Measurements from ENCODE around the gene KLHL29.

KLHL29 gene

DNA sequence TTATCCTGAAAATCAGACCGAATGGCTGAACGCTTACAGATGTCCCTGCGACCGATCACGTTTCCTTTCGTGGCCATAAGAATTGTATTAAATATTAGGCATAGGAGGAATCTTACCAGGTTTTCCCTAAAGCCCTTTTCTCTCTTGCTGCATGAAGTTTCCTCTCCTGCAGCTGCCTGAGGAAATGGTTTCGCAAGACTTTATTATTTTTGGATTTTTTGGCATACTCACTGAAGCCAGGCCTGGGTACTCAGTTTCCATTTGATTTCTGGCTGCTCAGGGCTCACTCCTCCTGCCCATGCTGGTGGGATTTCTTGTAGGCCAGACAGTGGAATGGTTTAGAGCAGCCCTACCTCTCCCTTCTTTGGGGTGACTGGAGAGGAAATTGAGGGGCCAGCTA, 114.0 kb downstream of the KLHL29 start:
- no peak overlapping the region for H2AFZ ChIP-seq (ENCODE audit: low read depth, low read length)
- H3K27me3 ChIP-seq (ENCODE audit: insufficient read depth, low read length, poor library complexity): peaks cover 14% of the 10 kb centered on the region
- H3K4me1 ChIP-seq (ENCODE audit: insufficient read depth, low read length): peaks cover 19% of the 10 kb centered on the region
- no peak for DNase-seq
- no peak for ATAC-seq (ENCODE audit: insufficient read depth, low read depth)
- no peak overlapping the region for H3K27ac ChIP-seq (ENCODE audit: low read length)
- no peak overlapping the region for H3K4me3 ChIP-seq (ENCODE audit: low read depth in 1 of 2, low read length in 2 of 2)
- no peaks in the 10 kb centered on the region for H3K9me3 ChIP-seq (ENCODE audit: insufficient read depth, low read length, severe bottlenecking)
- no peak overlapping the region for H3K9ac ChIP-seq (ENCODE audit: low read depth, low read length)
- H3K36me3 ChIP-seq (ENCODE audit: insufficient read depth, low read length): no peaks in the 10 kb centered on the region
- H4K20me1 ChIP-seq (ENCODE audit: insufficient read depth, low read length): peaks cover 45% of the 10 kb centered on the region
- TF ChIP-seq, protein P1, sequence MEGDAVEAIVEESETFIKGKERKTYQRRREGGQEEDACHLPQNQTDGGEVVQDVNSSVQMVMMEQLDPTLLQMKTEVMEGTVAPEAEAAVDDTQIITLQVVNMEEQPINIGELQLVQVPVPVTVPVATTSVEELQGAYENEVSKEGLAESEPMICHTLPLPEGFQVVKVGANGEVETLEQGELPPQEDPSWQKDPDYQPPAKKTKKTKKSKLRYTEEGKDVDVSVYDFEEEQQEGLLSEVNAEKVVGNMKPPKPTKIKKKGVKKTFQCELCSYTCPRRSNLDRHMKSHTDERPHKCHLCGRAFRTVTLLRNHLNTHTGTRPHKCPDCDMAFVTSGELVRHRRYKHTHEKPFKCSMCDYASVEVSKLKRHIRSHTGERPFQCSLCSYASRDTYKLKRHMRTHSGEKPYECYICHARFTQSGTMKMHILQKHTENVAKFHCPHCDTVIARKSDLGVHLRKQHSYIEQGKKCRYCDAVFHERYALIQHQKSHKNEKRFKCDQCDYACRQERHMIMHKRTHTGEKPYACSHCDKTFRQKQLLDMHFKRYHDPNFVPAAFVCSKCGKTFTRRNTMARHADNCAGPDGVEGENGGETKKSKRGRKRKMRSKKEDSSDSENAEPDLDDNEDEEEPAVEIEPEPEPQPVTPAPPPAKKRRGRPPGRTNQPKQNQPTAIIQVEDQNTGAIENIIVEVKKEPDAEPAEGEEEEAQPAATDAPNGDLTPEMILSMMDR (IDR thresholded peaks at IDR 0.05; ENCODE audit: borderline replicate concordance, extremely low read depth, low read length, poor library complexity, severe bottlenecking): no peak
- TF ChIP-seq EZH2 (IDR thresholded peaks at IDR 0.05; ENCODE audit: borderline replicate concordance, low read depth, low read length, severe bottlenecking): no peak
- no peaks in the 10 kb centered on the region for H3K79me2 ChIP-seq (ENCODE audit: insufficient read depth, low read length)
- no peak overlapping the region for H3K4me2 ChIP-seq (ENCODE audit: insufficient read depth, low read length)

DNA sequence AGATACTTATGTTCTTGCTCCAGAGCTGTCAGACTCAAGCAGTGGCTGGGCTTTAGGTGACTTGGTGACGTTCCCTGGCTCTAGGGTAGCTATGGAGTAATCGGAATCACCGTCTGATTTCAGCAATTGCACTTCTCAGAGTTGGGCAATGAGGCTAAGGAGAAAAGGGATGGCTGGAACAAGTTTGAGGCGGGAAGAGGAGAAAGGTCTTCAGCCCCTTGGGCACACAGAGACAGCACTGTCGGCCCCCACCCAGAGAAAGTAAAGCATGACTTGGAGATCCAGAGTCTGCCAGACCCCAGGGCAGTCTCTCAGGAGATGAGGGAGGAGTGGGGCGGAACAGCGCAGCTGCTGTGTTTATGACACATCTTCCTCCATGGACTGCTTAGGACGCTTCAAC, 114.5 kb downstream of the KLHL29 start:
- Histone ChIP-seq H4K20me1 (ENCODE audit: insufficient read depth, low read length) (peaks cover 47% of the 10 kb centered on the region), H3K36me3 (ENCODE audit: insufficient read depth, low read length) (no peaks in the 10 kb centered on the region), H2AFZ (ENCODE audit: low read depth, low read length) (no peak overlapping the region), H3K4me2 (ENCODE audit: insufficient read depth, low read length) (no peak overlapping the region), H3K9me3 (ENCODE audit: insufficient read depth, low read length, severe bottlenecking) (no peaks in the 10 kb centered on the region), H3K27ac (ENCODE audit: low read length) (no peak overlapping the region), H3K79me2 (ENCODE audit: insufficient read depth, low read length) (no peaks in the 10 kb centered on the region), H3K4me3 (ENCODE audit: low read depth in 1 of 2, low read length in 2 of 2) (no peak overlapping the region), H3K9ac (ENCODE audit: low read depth, low read length) (no peak overlapping the region), H3K27me3 (ENCODE audit: insufficient read depth, low read length, poor library complexity) (peaks cover 14% of the 10 kb centered on the region), H3K4me1 (ENCODE audit: insufficient read depth, low read length) (peaks cover 19% of the 10 kb centered on the region)
- DNase-seq (no peak), ATAC-seq (ENCODE audit: insufficient read depth, low read depth) (no peak)
- TF ChIP-seq, protein P1 (IDR thresholded peaks at IDR 0.05; ENCODE audit: borderline replicate concordance, extremely low read depth, low read length, poor library complexity, severe bottlenecking): no peak
- no peak for TF ChIP-seq EZH2 (IDR thresholded peaks at IDR 0.05; ENCODE audit: borderline replicate concordance, low read depth, low read length, severe bottlenecking)

DNA sequence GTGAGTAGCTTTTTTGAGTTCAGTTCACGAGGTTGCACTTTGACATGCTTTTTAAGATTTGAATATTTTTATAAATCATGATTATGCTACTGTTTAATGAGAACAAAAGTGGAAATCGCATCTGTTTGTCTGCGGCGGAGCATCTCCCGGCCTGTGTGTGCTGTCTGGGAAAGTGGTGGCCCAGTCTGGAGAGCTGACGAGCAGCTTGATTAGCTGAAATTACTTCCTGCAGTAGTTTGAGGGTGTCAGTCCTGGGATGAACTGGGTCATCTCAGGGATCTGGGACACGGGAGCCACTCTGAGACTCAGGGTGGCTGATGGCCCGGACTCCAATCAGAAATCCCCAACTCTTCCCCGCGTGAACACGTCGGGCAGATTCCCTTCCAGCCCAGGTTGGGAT, 115.9 kb downstream of the KLHL29 start:
- Histone ChIP-seq H4K20me1 (ENCODE audit: insufficient read depth, low read length) (peaks cover 48% of the 10 kb centered on the region), H3K4me2 (ENCODE audit: insufficient read depth, low read length) (no peak overlapping the region), H3K79me2 (ENCODE audit: insufficient read depth, low read length) (no peaks in the 10 kb centered on the region), H3K9me3 (ENCODE audit: insufficient read depth, low read length, severe bottlenecking) (no peaks in the 10 kb centered on the region), H3K36me3 (ENCODE audit: insufficient read depth, low read length) (no peaks in the 10 kb centered on the region), H3K4me3 (ENCODE audit: low read depth in 1 of 2, low read length in 2 of 2) (no peak overlapping the region), H2AFZ (ENCODE audit: low read depth, low read length) (no peak overlapping the region), H3K27me3 (ENCODE audit: insufficient read depth, low read length, poor library complexity) (peaks cover 17% of the 10 kb centered on the region), H3K9ac (ENCODE audit: low read depth, low read length) (no peak overlapping the region), H3K4me1 (ENCODE audit: insufficient read depth, low read length) (peaks cover 16% of the 10 kb centered on the region), H3K27ac (ENCODE audit: low read length) (no peak overlapping the region)
- ATAC-seq (ENCODE audit: insufficient read depth, low read depth) (no peak), DNase-seq (no peak)
- TF ChIP-seq EZH2 (IDR thresholded peaks at IDR 0.05; ENCODE audit: borderline replicate concordance, low read depth, low read length, severe bottlenecking): no peak
- TF ChIP-seq, protein P1 (IDR thresholded peaks at IDR 0.05; ENCODE audit: borderline replicate concordance, extremely low read depth, low read length, poor library complexity, severe bottlenecking): no peak

DNA sequence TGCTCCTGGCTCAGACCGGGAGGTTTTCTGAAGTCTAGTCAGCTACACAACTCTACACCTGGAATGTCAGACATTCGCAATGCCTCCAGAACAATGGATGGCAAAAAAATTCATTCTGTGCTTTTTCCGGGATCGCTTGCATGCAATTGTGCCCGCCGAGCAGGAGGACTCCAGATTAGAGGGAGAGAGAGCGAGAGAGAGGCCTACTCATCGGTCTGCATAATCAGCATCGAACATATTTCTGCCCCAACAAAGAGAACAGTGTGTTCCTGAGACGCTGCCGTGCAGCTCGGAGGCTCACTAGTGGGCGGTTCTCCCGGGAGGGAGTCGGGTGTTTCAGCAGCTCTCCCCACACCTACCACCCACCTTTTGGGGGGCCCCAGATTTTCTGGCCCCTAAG, 117.1 kb downstream of the KLHL29 start:
- no peak overlapping the region for H2AFZ ChIP-seq (ENCODE audit: low read depth, low read length)

More for the DNA sequence above, 117.1 kb downstream of the KLHL29 start:
- H3K9me3 ChIP-seq (ENCODE audit: insufficient read depth, low read length, severe bottlenecking): no peaks in the 10 kb centered on the region
- H3K4me3 ChIP-seq (ENCODE audit: low read depth in 1 of 2, low read length in 2 of 2): no peak overlapping the region
- no peak overlapping the region for H3K27ac ChIP-seq (ENCODE audit: low read length)
- ATAC-seq (ENCODE audit: insufficient read depth, low read depth): no peak
- peaks cover 4% of the 10 kb centered on the region for H3K4me1 ChIP-seq (ENCODE audit: insufficient read depth, low read length)
- H4K20me1 ChIP-seq (ENCODE audit: insufficient read depth, low read length): peaks cover 49% of the 10 kb centered on the region
- H3K4me2 ChIP-seq (ENCODE audit: insufficient read depth, low read length): no peak overlapping the region
- no peaks in the 10 kb centered on the region for H3K36me3 ChIP-seq (ENCODE audit: insufficient read depth, low read length)
- no peak overlapping the region for H3K9ac ChIP-seq (ENCODE audit: low read depth, low read length)
- no peaks in the 10 kb centered on the region for H3K79me2 ChIP-seq (ENCODE audit: insufficient read depth, low read length)
- peaks cover 15% of the 10 kb centered on the region for H3K27me3 ChIP-seq (ENCODE audit: insufficient read depth, low read length, poor library complexity)
- no peak for DNase-seq
- TF ChIP-seq, protein P1 (IDR thresholded peaks at IDR 0.05; ENCODE audit: borderline replicate concordance, extremely low read depth, low read length, poor library complexity, severe bottlenecking): no peak
- TF ChIP-seq EZH2 (IDR thresholded peaks at IDR 0.05; ENCODE audit: borderline replicate concordance, low read depth, low read length, severe bottlenecking): no peak

Measured in DND-41 (cell line).